HG02763 (cell line): ENCODE data around the gene IMPG1.

ENCODE experiments used
- ATAC-seq: cut with Tn5 transposase; IDR thresholded peaks from one replicate; pipeline ENCODE4 v1.9.1; 2021; ENCODE audit warnings: mild to moderate bottlenecking, moderate library complexity; ENCODE audit not compliant: unreplicated experiment

IMPG1 gene

GRCh38 chr6:76072562-76072961 lies at the start of gene IMPG1:
Gene IMPG1, minus strand, starts transcription at chr6:76072662. Its CDS starts 174 bp downstream, at chr6:76072488.
- no peak for ATAC-seq

- ATAC-seq = no peak
These were observed 47.8 kb upstream of the IMPG1 start for GRCh38 chr6:76120302-76120701.

- no peak for ATAC-seq
These were observed 819 bp upstream of the IMPG1 start for GRCh38 chr6:76073281-76073680.

GRCh38 chr6:76057469-76057868 lies 15.0 kb downstream of the IMPG1 start:
- ATAC-seq = no peak

GRCh38 chr6:76052314-76052713 lies 20.1 kb downstream of the IMPG1 start:
- ATAC-seq = no peak

GRCh38 chr6:76043690-76044089 lies 28.8 kb downstream of the IMPG1 start:
- ATAC-seq = no peak

- ATAC-seq = no peak
These were observed 36.7 kb downstream of the IMPG1 start for GRCh38 chr6:76035713-76036112.

GRCh38 chr6:76026101-76026500 lies 46.4 kb downstream of the IMPG1 start:
- ATAC-seq = no peak

GRCh38 chr6:76014626-76015530 lies 57.6 kb downstream of the IMPG1 start:
- ATAC-seq = no peak

GRCh38 chr6:76004202-76004601 lies 68.3 kb downstream of the IMPG1 start:
- ATAC-seq = no peak

GRCh38 chr6:76003686-76004085 lies 68.8 kb downstream of the IMPG1 start:
- ATAC-seq = no peak

- ATAC-seq = no peak
These were observed 69.3 kb downstream of the IMPG1 start for GRCh38 chr6:76003113-76003512.

GRCh38 chr6:76000629-76001028 lies 71.8 kb downstream of the IMPG1 start:
- no peak for ATAC-seq

GRCh38 chr6:75997696-75998095 lies 74.8 kb downstream of the IMPG1 start:
- ATAC-seq = no peak

GRCh38 chr6:75993236-75994162 lies 79.0 kb downstream of the IMPG1 start:
- no peak for ATAC-seq

- no peak for ATAC-seq
These were observed 80.5 kb downstream of the IMPG1 start for GRCh38 chr6:75991941-75992340.

- ATAC-seq = no peak
These were observed 85.5 kb downstream of the IMPG1 start for GRCh38 chr6:75986935-75987334.

- no peak for ATAC-seq
These were observed 96.6 kb downstream of the IMPG1 start for GRCh38 chr6:75975904-75976303.

GRCh38 chr6:75970093-75970492 lies 102.4 kb downstream of the IMPG1 start:
- ATAC-seq = no peak

GRCh38 chr6:75968143-75968542 lies 104.3 kb downstream of the IMPG1 start:
- ATAC-seq = no peak

- ATAC-seq = no peak
These were observed 108.9 kb downstream of the IMPG1 start for GRCh38 chr6:75963569-75963968.

GRCh38 chr6:75952128-75952527 lies 120.3 kb downstream of the IMPG1 start:
- ATAC-seq = no peak
